NOMO-1 treated with DMSO at 0.1 percent for 48 hours (cell line): Measurements from ENCODE around the gene RMRP.
A peak's percentile ranks its signal among the peaks of the same experiment; 100 is the strongest.

Experiments
- DNase-seq: peaks from one replicate; lab custom pipeline; 2025; ENCODE audit not compliant: unreplicated experiment; lab: John Stamatoyannopoulos, UW

Gene RMRP

DNA sequence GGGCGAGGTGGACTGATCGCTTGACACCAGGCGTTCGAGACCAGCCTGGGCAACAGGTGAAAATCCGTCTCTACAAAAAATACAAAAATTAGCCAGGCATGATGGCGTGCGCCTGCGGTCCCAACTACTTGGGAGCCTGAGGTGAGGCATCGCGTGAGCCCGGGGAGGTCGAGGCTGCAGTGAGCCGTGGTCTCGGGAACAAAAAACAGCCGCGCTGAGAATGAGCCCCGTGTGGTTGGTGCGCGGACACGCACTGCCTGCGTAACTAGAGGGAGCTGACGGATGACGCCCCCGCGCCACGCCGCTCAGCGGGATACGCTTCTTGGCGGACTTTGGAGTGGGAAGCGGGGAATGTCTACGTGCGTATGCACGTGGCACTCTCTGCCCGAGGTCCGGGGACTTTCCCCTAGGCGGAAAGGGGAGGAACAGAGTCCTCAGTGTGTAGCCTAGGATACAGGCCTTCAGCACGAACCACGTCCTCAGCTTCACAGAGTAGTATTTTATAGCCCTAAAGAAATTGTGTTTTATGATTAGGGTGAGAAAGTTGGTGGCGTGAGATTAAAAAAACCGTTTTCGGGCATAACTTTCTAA lies at the start of gene RMRP:
RMRP (minus strand) TSS at position 474 of the 591 bp plus-strand sequence.
- peak; percentile 100 for DNase-seq

DNA sequence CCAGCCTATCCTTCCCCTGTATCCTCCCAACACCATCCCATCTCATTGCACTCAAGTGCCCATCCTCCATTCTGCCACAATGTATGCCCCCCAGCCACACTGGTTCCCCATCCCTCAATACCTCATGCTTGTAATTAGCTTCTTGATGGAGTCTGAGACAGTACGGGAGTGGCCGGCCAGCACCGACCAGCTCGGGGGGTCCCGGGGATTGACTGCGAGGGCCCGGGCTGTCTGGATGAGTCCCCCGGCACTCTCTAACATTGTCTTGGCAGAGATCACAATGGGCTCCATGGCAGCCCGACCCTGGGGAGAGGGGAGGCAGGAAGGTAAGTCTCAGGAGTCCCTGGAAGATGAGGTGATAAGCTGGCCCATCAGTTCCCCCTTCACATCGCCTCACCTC lies 49.1 kb upstream of the RMRP start:
- no peak for DNase-seq

DNA sequence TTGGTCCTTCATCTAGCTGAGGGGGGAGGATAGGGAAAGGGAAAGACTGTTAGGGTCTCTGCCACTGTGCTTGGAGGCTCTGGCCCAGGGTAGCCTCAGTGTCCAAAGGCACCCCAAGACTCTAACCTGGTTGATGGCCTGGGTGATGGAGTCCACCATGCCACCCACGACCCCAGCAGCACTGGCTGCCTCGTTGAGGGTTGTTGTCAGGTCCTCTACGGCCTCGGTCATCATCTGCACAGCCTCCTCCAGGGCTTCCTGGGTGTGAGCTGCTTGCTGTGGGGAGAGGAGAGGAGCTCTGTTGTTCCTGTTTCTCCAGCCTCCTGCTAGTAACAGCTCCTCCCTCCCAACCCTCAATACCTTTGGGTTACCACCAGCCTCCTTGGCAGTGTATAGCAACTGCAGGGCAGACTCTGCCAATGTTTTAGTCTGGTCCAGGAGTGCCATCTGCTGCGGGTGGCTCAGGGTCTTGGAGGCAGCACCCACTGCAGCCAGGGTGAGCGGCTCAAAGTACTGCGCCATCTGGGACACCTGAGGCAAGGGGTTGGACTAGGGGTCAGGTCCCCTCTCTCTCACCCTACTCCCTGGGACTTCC lies 48.1 kb upstream of the RMRP start:
- no peak for DNase-seq

DNA sequence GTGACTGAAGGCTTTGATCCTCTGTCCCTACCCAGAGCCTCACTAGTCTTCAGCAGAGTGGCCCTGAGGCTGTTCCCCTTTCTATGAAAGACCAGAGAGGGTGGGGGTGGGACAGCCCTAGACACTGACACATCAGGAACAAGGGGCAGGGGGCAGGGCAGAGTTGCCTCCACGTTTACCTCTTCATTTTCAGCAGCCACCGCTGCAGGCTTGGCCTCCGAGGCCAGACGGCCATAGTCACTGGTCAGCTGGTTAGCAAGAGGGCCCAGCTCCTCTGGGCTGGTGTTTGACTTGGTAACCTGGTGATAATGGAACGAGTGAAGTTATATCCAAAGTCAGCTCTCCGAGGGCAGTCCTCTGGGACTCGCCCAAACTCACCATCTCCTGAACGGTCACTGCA lies 47.6 kb upstream of the RMRP start:
- DNase-seq, result no peak

DNA sequence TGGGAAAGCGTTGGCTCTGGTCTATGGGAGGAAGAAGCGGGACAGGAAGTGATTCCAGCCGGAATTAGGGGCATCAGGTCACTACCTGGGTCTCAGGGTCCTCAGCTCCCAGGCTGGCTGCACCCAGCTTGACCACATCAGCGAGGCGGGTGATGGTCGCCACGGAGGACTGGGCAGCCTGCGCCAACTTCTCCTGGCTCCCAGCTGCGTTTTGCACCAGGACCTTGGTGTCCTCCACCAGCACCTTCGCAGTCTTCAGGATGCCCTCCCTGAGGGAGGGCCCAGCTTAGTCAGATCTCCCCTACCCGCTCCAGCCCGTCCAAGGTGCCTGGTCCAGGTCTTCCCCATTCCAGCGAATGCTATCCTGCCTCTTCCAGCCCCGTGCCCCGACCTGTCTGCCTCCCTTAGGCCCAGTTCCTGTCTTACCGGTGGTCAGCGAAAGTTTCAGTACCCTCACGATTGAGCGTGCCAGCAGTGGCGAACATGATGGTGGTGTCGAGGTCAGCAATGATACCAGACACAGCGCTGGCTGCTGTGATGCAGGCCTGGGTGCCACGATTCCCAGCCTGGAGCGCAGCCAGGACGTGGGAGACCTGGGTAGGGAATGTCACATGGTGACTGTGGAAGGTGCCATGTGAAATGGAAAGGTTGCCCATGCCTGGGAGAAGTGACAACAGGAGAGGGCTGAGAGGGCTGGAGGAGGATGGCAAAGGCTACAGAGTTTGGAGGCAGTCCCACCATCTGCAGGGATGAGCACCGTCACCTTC lies 46.3 kb upstream of the RMRP start:
- DNase-seq, result no peak

DNA sequence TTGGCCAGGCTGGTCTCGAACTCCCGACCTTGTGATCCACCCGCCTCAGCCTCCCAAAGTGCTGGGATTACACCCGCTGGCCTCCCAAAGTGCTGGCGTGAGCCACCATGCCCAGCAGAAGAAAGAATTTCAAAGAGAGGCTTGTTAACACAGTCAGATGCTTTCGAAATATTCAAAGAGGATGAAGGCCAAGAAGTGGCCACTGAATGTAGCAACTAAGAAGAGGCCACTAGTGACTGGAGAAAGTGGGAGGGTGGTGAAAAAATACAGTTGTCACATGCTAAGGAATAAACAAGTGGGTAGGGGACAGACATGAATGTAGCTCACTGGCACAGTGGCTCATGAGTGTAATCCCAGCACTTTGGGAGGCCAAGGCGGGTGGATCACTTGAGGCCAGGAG lies 44.9 kb upstream of the RMRP start:
- DNase-seq, result no peak

DNA sequence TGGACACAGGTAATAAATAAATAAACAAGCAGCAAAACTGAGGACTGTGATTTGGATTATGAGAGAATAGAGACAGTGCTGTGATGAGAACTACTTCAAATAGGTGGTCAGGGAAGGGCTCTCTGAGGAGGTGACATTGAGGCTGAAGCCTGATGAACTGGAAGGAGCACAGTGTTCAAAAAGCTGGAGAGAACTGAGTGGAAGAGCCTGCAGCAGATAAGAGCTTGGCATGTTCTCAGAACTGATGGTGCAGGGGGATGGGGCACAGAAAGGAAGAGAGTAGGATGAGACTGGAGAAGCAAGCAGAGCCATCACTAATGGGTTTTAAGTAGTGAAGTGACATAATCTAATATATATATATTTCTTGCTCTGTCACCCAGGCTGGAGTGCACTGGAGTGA lies 43.1 kb upstream of the RMRP start:
- no peak for DNase-seq

DNA sequence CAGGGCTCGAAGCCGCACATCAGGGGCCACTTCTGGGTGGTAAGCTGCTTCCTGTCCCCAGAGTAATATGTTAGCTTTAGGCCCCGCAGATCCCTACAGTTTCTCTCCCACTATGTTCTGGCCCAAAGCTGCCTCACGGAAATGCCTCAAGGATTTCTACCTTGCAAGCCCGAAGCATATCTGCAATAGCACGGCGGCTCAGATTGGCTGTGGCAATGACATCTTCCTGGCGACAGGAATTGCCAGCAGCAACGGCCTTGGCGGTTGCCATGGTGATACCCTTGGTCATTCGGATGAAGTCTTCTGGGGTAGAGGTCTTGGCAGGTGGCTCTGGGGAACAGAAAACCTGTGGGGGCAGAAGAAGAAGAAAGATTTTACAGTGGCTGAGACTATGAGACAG lies 42.2 kb upstream of the RMRP start:
- DNase-seq, result no peak

DNA sequence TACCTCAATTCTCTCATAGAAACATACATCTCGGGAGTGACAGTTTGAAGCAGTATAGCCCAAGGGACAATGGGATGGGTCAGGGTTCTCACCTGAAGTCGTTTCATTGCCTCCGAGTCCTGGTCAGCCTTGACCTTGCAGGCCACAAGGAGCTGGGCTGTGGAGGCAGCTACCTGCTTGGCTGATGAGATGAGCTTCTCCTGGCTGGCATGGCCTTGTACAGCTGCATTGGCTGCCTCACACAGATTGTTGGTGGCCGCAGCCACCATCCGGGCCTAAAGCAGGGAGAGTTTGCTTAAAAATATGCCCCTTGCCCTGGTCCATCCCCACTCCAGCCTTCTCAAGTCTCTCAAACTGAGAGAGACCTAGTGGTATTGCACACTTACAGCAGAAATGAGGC lies 40.4 kb upstream of the RMRP start:
- no peak for DNase-seq

DNA sequence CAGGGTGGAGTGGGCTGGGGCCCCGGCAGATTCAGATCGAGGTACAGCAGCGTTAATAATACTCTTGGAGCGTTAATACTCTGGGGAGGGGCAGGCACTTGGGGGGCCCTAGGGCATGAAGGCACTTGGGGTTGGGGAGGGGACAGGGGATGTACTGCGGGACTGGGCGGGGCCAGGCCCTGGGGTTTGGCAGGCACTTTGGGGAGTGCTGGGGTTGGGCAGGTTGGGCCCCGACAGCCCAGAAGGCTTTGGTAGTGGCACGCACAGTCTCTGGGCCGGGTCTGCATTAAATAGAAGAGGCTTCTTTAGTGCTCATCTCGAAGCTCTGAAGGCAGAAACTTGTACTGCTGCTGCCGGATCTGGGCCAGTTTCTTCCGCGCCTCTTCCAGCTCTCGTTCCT lies 39.7 kb upstream of the RMRP start:
- DNase-seq, result no peak

DNA sequence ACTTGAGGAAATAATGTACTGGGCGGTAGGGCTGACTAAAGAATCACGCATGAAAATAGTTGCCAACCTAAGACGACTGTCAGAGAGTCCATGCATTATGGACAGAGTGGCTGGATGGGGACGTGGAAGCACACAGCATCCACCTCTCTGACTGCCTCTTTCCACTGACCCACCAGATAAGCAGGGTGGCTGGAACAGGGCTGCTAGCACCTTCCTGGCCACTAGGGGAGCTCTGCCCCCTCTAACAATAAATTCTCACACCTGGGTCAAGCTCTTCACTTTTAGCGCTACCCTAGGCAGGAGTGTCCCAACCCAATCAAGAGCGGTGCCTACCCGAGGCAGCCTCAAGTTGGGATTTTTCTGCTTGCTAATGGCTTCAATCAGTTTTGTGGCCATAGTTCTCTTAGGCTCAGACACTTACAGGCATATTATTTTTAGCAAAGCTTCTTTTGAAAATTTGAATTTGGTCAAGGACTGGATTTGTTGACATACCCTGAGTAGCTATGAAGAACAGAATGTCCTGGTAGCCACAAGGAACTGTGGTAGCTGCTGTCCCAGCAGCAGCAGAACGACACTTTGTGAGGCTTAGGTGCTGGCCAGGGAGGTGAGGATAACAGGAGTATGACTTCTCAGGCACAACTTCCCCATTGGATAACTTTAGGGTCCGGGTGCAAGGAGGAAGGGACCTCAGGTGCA lies 38.8 kb upstream of the RMRP start:
- peak; percentile 44 for DNase-seq

DNA sequence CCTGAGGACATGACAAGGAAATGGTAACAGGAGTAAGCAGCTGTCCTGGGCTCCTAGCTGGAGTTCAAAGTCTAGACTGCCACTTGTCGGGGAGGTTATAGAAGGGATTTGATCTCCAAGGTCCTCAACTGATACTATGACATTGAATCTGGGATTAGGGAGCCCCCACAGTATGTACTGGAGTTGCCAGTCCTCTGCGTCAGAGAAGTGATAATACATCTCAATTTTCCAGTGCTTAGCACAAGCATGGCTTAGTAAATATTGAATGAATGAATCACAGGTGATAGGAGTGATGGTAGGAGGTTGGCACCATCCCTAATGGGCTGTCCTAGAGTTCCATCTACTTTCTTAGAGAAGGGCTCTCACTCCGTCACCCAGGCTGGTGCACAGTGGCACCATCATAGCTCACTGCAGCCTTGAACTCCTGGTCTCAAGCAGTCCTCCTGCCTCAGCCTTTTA lies 38.2 kb upstream of the RMRP start:
- DNase-seq, result no peak

DNA sequence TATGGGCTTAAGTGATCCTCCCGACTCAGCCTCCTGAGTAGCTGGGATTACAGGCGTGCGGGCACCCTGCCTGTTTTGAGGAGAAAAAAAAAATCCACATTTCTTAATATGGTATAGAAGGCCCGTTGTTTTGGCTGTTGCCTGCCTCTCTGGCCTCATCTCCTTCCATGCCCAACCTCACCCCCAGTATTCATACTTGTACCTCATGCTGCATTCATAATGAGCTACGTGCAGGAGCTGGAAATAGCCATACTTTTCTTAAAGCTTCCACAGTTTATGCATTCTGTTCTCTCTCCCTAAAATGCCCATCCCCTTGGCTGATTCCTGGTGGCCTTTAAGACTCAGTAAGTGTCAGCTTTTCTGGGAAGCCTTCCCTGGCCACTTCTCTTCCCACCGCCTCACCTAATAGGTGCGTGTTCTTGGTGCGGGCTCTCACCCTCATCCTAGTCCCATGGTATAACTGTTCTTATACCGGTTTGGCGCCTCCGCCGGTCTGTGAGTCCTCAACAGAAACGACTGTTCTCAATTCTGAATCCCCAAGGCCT lies 34.0 kb upstream of the RMRP start:
- no peak for DNase-seq

DNA sequence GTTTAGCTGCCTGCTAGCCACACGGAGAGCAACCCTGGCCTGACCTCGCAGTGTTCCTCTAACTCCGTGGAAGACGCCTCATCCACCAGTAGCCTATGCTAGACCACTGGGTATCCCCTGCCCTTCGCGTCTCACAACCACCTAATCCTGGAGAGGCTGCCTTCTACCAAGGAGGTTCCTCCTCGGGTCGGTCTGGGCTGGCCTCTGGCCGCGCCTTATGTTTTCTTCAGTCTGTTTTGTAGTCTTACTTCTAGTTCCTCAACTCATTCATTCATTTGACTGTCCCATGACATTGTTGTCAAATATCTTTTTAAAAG lies 33.5 kb upstream of the RMRP start:
- DNase-seq, result peak; percentile 38

DNA sequence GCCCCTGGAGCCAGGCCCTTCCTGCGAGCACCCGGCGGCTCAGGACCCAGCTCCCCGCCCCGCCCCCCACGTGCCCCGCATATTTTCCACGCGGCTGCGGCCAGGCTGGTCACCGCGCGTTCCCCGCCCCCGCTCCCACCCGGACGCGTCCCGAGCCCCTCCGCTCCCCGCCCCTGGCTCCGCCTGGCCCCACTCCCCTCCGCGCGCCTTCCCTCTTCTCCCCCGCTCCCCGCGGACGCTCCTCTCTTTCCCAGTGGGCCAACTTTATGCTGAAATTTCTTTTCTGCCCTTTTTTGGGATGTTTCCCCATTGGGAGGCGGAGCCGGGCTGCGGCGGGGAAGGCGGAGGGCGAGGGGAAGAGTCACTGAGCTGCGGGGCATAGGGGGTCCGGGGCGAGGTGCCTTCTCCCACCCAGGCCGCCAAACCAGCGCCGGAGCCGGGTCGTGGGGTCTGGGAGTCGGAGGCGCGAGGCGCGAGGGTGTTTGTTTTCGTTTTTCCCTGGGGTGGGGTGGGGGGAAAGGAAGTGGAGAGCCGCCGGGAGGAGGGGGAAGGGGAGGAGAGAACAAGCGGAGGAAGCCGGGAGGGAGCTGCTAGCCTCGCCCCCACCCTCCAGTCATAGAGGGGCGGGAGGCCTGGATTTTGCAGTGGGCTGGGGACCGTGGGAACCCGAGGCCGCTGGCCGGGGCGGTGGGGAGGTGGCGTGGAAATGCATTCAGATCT lies 33.0 kb upstream of the RMRP start:
- DNase-seq, result peak; percentile 37

DNA sequence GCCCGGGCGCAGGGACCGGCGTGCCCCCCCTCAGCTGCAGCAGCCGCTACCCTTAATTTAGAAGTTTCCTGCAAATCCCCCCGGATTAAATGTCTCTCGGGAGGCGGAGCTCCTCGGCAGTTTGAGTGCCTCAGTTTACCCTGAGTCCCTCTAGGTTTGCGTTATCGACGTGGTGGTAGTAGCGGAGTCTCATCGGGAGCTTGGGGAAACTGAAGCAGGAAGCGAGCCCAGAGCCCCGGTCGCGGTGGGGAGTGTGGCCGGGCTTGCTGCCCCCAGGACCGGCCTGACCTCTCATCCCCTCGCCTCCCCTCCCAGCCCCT lies 32.4 kb upstream of the RMRP start:
- no peak for DNase-seq

DNA sequence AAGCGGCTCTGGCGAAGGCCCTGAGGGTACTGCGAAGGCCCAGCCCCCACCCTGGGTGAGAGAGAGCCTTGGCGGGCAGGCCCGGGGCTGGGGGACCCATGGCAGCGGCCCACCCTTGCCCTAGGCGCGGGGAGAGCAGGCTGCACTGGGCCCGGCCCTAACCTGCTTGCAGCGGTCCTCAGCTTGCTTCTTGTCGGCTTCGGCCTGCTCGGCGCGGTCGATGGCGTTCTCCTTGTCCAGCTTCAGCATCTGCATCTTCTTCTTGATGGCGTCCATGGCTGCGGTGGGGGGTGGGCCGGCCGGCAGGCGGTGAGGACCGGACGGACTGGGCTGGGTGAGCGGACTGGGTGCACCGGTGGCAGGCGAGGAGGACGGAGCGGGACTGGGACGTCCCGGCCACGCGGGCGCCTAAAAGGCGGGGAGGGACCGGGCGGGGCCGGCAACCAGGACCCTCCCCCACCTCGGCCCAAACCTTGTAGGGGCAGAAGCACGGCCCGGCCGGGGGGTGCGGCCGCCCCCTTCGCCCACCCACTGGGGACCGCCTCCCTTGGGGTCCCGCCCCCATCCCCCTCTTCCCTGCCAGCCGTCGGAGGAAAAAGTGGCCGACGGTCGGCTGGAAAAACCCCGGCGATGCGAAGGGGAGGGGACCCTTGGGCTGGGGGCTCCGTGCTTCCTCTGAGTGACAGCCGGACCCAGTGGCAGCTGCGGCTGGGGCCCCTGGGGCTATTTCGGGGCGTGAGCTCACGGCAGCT lies 31.9 kb upstream of the RMRP start, which contains the start of gene TPM2:
TPM2 (minus strand) TSS at position 384 of the 752 bp plus-strand sequence; CDS start at position 276, 108 bp downstream.
- DNase-seq, result no peak

DNA sequence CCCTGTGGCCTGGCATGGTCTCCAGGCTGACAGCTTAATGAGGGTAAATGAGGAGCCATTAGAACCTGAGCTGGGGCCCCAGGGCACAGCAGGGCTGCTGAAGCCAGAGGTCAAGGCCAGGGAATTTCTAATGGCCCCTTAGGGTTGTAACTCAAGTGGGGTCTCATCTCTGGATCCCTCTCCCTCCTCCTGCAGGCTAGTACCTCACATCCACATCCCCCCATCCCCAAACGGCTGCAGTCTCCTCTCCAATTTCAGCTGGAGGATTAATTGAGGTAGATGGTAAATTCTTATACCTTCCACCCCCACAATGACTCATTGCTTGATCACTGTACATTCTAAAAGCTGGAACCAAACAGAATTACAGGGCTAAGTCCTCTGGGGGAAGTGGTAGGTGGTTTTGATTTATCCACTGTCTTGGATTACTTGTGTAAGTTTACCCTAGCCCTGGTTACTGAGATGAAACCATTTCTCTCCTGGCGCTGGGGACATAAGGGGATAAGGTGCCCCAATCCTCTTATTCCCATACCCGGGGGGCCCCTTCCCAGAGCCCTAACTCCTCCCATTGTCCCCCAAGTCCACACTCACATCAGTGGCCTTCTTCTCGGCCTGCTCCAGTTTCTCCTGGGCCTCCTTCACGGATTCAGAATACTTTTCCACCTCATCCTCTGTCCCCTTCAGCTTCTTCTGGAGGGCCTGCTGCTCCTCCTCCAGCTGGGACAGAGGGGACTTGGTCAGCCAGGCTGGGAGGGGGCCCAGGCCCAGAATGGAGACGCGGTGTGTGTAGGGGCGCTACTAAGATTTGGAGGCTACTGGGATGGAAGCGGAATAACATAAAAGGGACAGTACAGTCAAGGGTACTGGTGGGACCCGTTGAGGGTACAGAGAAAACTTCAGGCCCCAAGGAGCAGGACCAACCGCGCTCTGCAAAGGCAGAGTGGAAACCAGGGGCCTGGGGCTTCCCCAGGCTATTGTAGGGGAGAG lies 31.0 kb upstream of the RMRP start:
- DNase-seq, result peak; percentile 8

DNA sequence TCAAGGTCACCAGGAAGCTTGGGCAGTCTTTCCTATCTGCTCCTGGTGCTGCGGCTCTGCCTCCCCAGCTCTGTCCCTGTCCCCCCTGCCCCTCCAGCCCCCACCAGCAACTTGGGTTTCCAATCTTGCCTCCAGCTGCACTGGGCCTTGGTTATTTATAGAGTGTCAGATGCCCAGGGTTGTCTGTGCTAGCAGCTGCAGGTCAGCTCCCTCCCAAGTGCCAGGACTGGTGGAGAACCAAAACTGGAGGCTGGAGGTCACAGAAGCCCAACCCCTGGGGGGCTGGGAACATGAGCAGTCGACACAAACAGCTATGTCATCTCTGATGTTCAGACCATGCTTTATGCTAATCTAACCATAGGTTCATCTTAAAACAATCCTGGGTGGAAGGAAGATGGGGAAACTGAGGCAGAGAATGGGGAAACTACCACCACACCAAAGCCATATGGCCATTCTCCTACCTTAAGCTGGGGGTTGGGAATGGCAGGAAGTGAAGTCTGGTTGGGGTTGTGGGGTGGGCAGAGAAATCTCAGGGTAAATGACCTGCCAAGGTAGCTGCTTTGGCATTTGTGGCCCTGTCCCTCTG lies 30.2 kb upstream of the RMRP start:
- DNase-seq, result no peak
